OCI-LY3 (cell line): ENCODE results near the gene CCR4.
A peak's percentile ranks its signal among the peaks of the same experiment; 100 is the strongest.

ENCODE experiments used
- H2AFZ ChIP-seq: fragments of 200-600, 300-600 bp; shearing (Covaris generic); 2 replicates; pipeline ENCODE4 v1.6.0; 2014; ENCODE audit warnings: antibody characterized with exemption, low read depth, low read length
- H3K27ac ChIP-seq: fragments of 200-600, 300-600 bp; sonication (generic); 2 replicates; pipeline ENCODE4 v1.5.1; 2014; ENCODE audit warnings: mild to moderate bottlenecking, low read length, moderate library complexity, mixed read lengths
- H3K27me3 ChIP-seq: fragments of 200-600, 300-600 bp; sonication (generic); 2 replicates; pipeline ENCODE4 v1.6.1; 2014; ENCODE audit warnings: low read depth, low read length, mixed read lengths
- H3K36me3 ChIP-seq: fragments of 200-600, 300-600 bp; sonication (generic); replicated peaks from 2 replicates; pipeline ENCODE3; 2014; ENCODE audit warnings: low read depth, low read length, mixed read lengths
- H3K4me1 ChIP-seq: fragments of 300-600, 200-600 bp; sonication (generic); 2 replicates; pipeline ENCODE4 v1.6.1; 2014; ENCODE audit warnings: low read length, mixed read lengths
- H3K4me2 ChIP-seq: fragments of 200-600, 300-600 bp; sonication (generic); 2 replicates; pipeline ENCODE4 v1.6.1; 2014; ENCODE audit warnings: low read length, mixed read lengths
- H3K4me3 ChIP-seq: fragments of 300-600, 200-600 bp; sonication (generic); 2 replicates; pipeline ENCODE4 v1.5.1; 2014; ENCODE audit warnings: antibody characterized with exemption, mild to moderate bottlenecking, low read length, moderate library complexity
- H3K79me2 ChIP-seq: fragments of 300-600, 200-600 bp; shearing (Covaris generic); 2 replicates; pipeline ENCODE4 v1.6.1; 2014; ENCODE audit warnings: mild to moderate bottlenecking, low read length, mixed read lengths
- H3K9ac ChIP-seq: fragments of 300-600, 200-600 bp; shearing (Covaris generic); 2 replicates; pipeline ENCODE4 v1.6.0; 2014; ENCODE audit warnings: mild to moderate bottlenecking, low read length, moderate library complexity
- H3K9me3 ChIP-seq: fragments of 200-600, 300-600 bp; shearing (Covaris generic); 2 replicates; pipeline ENCODE4 v1.6.1; 2014; ENCODE audit warnings: low read length, mixed read lengths; ENCODE audit not compliant: insufficient read depth
- H4K20me1 ChIP-seq: fragments of 200-600, 300-600 bp; sonication (generic); 2 replicates; pipeline ENCODE4 v1.6.1; 2016; ENCODE audit warnings: low read length, mixed read lengths; ENCODE audit not compliant: insufficient read depth
- EZH2phosphoT487 ChIP-seq: fragments of 200-600 bp; shearing (Covaris generic); IDR thresholded peaks from 2 replicates; pipeline ENCODE4 v1.6.1; 2018; ENCODE audit warnings: antibody characterized with exemption, mixed run types, low read depth
- TF ChIP-seq, protein P1 (sequence below): fragments of 200-600, 300-600 bp; sonication (generic); IDR thresholded peaks from 2 replicates; pipeline ENCODE4 v1.5.1; 2014; ENCODE audit warnings: antibody characterized with exemption, low read length, low read depth

The CCR4 gene

DNA sequence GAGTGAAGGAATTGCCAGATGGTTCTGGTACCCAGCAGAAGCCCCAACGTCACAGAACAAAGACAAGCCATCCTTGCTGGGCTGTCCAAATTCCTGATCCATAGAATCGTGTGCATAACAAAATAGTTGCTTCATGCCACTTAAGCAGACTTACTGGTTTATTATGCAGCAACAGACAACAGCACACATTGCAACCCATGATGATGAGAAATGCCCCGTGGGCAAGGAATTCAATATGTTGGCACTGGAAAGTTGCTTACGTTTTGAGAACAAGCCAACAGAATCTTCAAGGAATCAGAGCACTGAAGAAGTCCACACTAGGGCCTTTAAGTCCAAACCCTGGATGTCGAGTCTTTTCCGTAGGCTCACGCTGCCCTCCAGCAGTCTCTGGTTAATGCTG lies 40.3 kb downstream of the CCR4 start:
- H3K27ac ChIP-seq = peak overlapping the region; percentile 91
- peak overlapping the region; percentile 72 for H3K4me2 ChIP-seq
- TF ChIP-seq, protein P1, sequence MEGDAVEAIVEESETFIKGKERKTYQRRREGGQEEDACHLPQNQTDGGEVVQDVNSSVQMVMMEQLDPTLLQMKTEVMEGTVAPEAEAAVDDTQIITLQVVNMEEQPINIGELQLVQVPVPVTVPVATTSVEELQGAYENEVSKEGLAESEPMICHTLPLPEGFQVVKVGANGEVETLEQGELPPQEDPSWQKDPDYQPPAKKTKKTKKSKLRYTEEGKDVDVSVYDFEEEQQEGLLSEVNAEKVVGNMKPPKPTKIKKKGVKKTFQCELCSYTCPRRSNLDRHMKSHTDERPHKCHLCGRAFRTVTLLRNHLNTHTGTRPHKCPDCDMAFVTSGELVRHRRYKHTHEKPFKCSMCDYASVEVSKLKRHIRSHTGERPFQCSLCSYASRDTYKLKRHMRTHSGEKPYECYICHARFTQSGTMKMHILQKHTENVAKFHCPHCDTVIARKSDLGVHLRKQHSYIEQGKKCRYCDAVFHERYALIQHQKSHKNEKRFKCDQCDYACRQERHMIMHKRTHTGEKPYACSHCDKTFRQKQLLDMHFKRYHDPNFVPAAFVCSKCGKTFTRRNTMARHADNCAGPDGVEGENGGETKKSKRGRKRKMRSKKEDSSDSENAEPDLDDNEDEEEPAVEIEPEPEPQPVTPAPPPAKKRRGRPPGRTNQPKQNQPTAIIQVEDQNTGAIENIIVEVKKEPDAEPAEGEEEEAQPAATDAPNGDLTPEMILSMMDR = no peak
- no peak for TF ChIP-seq EZH2phosphoT487
- peaks cover 86% of the 10 kb centered on the region for H3K4me1 ChIP-seq
- peak overlapping the region; percentile 41; the same call in 1 of the 2 replicates for H3K4me3 ChIP-seq
- no peaks in the 10 kb centered on the region for H4K20me1 ChIP-seq
- H2AFZ ChIP-seq = no peak overlapping the region
- H3K79me2 ChIP-seq = no peaks in the 10 kb centered on the region
- no peaks in the 10 kb centered on the region for H3K27me3 ChIP-seq
- peak overlapping the region; percentile 57; the same call in 1 of the 2 replicates for H3K9ac ChIP-seq
- H3K9me3 ChIP-seq = no peaks in the 10 kb centered on the region
- H3K36me3 ChIP-seq = peaks cover 11% of the 10 kb centered on the region

DNA sequence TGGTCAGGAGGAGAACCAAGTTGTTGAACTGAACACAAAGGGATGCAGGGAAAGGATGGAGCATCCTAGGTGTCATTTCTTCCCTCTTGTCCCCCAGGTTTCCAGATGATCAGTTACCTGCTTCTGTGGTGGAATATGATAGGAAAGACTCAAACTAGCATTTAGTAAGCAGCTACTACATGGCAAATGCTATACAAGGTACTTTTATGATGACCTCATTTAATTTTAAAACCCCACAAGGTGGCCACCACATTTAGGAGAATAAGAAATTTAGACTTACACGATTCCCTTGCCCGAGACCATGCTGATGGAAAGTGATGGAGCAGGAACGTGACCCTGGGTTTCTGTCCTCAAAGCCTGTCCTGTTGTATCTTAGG lies 40.9 kb downstream of the CCR4 start:
- H3K4me2 ChIP-seq = peak overlapping the region; percentile 72
- TF ChIP-seq, protein P1 = no peak; the same call in 1 of the 2 replicates
- no peak for TF ChIP-seq EZH2phosphoT487

GRCh38 chr3:32994045-32994444 lies 42.6 kb downstream of the CCR4 start:
- Histone ChIP-seq H3K4me1 (peaks cover 71% of the 10 kb centered on the region), H3K79me2 (no peaks in the 10 kb centered on the region), H3K36me3 (peaks cover 14% of the 10 kb centered on the region), H3K27ac (peak overlapping the region; percentile 91; the same call in 1 of the 2 replicates), H3K9me3 (no peaks in the 10 kb centered on the region), H3K9ac (no peak overlapping the region; the same call in 1 of the 2 replicates), H3K4me2 (peak overlapping the region; percentile 72; the same call in 1 of the 2 replicates), H3K27me3 (no peaks in the 10 kb centered on the region), H4K20me1 (no peaks in the 10 kb centered on the region), H2AFZ (no peak overlapping the region), H3K4me3 (no peak overlapping the region)
- no peak for TF ChIP-seq EZH2phosphoT487
- TF ChIP-seq, protein P1 = no peak

More for the DNA sequence above, 40.9 kb downstream of the CCR4 start:
- peak overlapping the region; percentile 91 for H3K27ac ChIP-seq
- H3K4me1 ChIP-seq = peaks cover 84% of the 10 kb centered on the region
- no peaks in the 10 kb centered on the region for H4K20me1 ChIP-seq
- H3K36me3 ChIP-seq = peaks cover 12% of the 10 kb centered on the region
- peak overlapping the region; percentile 41 for H3K4me3 ChIP-seq
- no peaks in the 10 kb centered on the region for H3K79me2 ChIP-seq
- no peaks in the 10 kb centered on the region for H3K9me3 ChIP-seq
- peak overlapping the region; percentile 57 for H3K9ac ChIP-seq
- no peak overlapping the region for H2AFZ ChIP-seq
- no peaks in the 10 kb centered on the region for H3K27me3 ChIP-seq

GRCh38 chr3:32995098-32995497 lies 43.7 kb downstream of the CCR4 start:
- Histone ChIP-seq H3K9ac (no peak overlapping the region), H2AFZ (no peak overlapping the region), H3K27ac (peak overlapping the region; percentile 15; the same call in 1 of the 2 replicates), H3K79me2 (no peaks in the 10 kb centered on the region), H3K27me3 (no peaks in the 10 kb centered on the region), H3K4me3 (no peak overlapping the region), H4K20me1 (no peaks in the 10 kb centered on the region), H3K4me2 (no peak overlapping the region), H3K36me3 (peaks cover 14% of the 10 kb centered on the region), H3K9me3 (no peaks in the 10 kb centered on the region), H3K4me1 (peaks cover 62% of the 10 kb centered on the region)
- TF ChIP-seq, protein P1 = no peak
- no peak for TF ChIP-seq EZH2phosphoT487
